Parathyroid adenoma (tissue), 2 donors: ENCODE measurements around the gene BMPER.

Experiments
- H2AFZ ChIP-seq: fragments of 300-600 bp; sonication (generic); one replicate; pipeline ENCODE4 v1.7.0; 2017; ENCODE audit warnings: antibody characterized with exemption, mild to moderate bottlenecking
- H3K27ac ChIP-seq: fragments of 300-600 bp; sonication (generic); one replicate; pipeline ENCODE4 v1.7.0; 2017
- H3K27me3 ChIP-seq: fragments of 300-600 bp; sonication (generic); one replicate; pipeline ENCODE4 v1.7.0; 2017; ENCODE audit warnings: low read length; ENCODE audit not compliant: control insufficient read depth, insufficient read depth
- H3K36me3 ChIP-seq: fragments of 300-600 bp; sonication (generic); one replicate; pipeline ENCODE4 v1.7.0; 2017; ENCODE audit warnings: low read length; ENCODE audit not compliant: control insufficient read depth, insufficient read depth
- H3K4me1 ChIP-seq: fragments of 300-600 bp; sonication (generic); one replicate; pipeline ENCODE4 v1.7.0; 2017; ENCODE audit warnings: control low read depth
- H3K4me2 ChIP-seq: fragments of 300-600 bp; sonication (generic); one replicate; pipeline ENCODE4 v1.7.0; 2017; ENCODE audit warnings: low read length
- H3K4me3 ChIP-seq: fragments of 300-600 bp; sonication (generic); one replicate; pipeline ENCODE4 v1.7.0; 2017; ENCODE audit warnings: low read depth, low read length
- H3K79me2 ChIP-seq: fragments of 300-600 bp; sonication (generic); one replicate; pipeline ENCODE4 v1.7.0; 2017; ENCODE audit warnings: control low read depth
- H3K9ac ChIP-seq: fragments of 300-600 bp; sonication (generic); one replicate; pipeline ENCODE4 v1.7.0; 2017; ENCODE audit warnings: mild to moderate bottlenecking
- H3K9me3 ChIP-seq: fragments of 300-600 bp; sonication (generic); one replicate; pipeline ENCODE4 v1.7.0; 2017; ENCODE audit warnings: low read length; ENCODE audit not compliant: control insufficient read depth
- CTCF ChIP-seq: fragments of 300-600 bp; sonication (generic); IDR thresholded peaks from one replicate; pipeline ENCODE4 v1.7.0; 2017; ENCODE audit warnings: antibody characterized with exemption, mild to moderate bottlenecking
- donor health status: primary hyperparathyroidism.

BMPER gene

GRCh38 chr7:34140066-34140465 is 234.7 kb downstream of the BMPER start:
- H3K9me3 ChIP-seq, result no peaks in the 10 kb centered on the region

GRCh38 chr7:34143402-34143801 is 238.1 kb downstream of the BMPER start:
- H2AFZ ChIP-seq, result no peak overlapping the region
- no peak overlapping the region for H3K4me3 ChIP-seq
- no peaks in the 10 kb centered on the region for H3K79me2 ChIP-seq
- H3K4me2 ChIP-seq, result no peak overlapping the region
- no peaks in the 10 kb centered on the region for H3K36me3 ChIP-seq
- H3K9me3 ChIP-seq, result no peaks in the 10 kb centered on the region
- H3K27me3 ChIP-seq, result no peaks in the 10 kb centered on the region
- H3K27ac ChIP-seq, result no peak overlapping the region
- H3K9ac ChIP-seq, result no peak overlapping the region
- H3K4me1 ChIP-seq, result peaks cover 5% of the 10 kb centered on the region
- TF ChIP-seq CTCF, result no peak

More at GRCh38 chr7:34140066-34140465, 234.7 kb downstream of the BMPER start:
- no peak overlapping the region for H3K4me2 ChIP-seq
- H2AFZ ChIP-seq, result no peak overlapping the region
- H3K27me3 ChIP-seq, result no peaks in the 10 kb centered on the region
- no peak overlapping the region for H3K9ac ChIP-seq
- no peak for TF ChIP-seq CTCF
- H3K36me3 ChIP-seq, result no peaks in the 10 kb centered on the region
- no peak overlapping the region for H3K4me3 ChIP-seq
- no peak overlapping the region for H3K27ac ChIP-seq
- peaks cover 13% of the 10 kb centered on the region for H3K4me1 ChIP-seq
- no peaks in the 10 kb centered on the region for H3K79me2 ChIP-seq

GRCh38 chr7:34145603-34146002 is 240.3 kb downstream of the BMPER start:
- no peak overlapping the region for H2AFZ ChIP-seq
- no peaks in the 10 kb centered on the region for H3K79me2 ChIP-seq
- peaks cover 6% of the 10 kb centered on the region for H3K4me1 ChIP-seq
- no peaks in the 10 kb centered on the region for H3K36me3 ChIP-seq
- H3K27me3 ChIP-seq, result no peaks in the 10 kb centered on the region
- no peak overlapping the region for H3K27ac ChIP-seq
- no peak overlapping the region for H3K4me2 ChIP-seq
- no peaks in the 10 kb centered on the region for H3K9me3 ChIP-seq
- TF ChIP-seq CTCF, result no peak
- H3K4me3 ChIP-seq, result no peak overlapping the region
- H3K9ac ChIP-seq, result no peak overlapping the region

GRCh38 chr7:34153656-34154270 is 248.4 kb downstream of the BMPER start:
- Histone ChIP-seq H3K36me3 (no peaks in the 10 kb centered on the region), H3K4me3 (no peak overlapping the region), H3K27ac (no peak overlapping the region), H3K4me2 (no peak overlapping the region), H3K9ac (no peak overlapping the region), H3K27me3 (no peaks in the 10 kb centered on the region), H3K79me2 (no peaks in the 10 kb centered on the region), H3K9me3 (no peaks in the 10 kb centered on the region), H3K4me1 (no peaks in the 10 kb centered on the region), H2AFZ (no peak overlapping the region)
- TF ChIP-seq CTCF, result no peak

GRCh38 chr7:34155220-34155908 is 250.0 kb downstream of the BMPER start:
- H3K27me3 ChIP-seq, result no peaks in the 10 kb centered on the region
- H3K4me1 ChIP-seq, result no peaks in the 10 kb centered on the region
- H3K27ac ChIP-seq, result no peak overlapping the region
- no peaks in the 10 kb centered on the region for H3K9me3 ChIP-seq
- H3K36me3 ChIP-seq, result no peaks in the 10 kb centered on the region
- H3K79me2 ChIP-seq, result no peaks in the 10 kb centered on the region
- no peak overlapping the region for H3K9ac ChIP-seq
- H3K4me3 ChIP-seq, result no peak overlapping the region
- no peak overlapping the region for H3K4me2 ChIP-seq
- H2AFZ ChIP-seq, result no peak overlapping the region
- no peak for TF ChIP-seq CTCF
